Endothelial cell of umbilical vein (primary cell): ENCODE measurements around the gene C16orf82. TPM values are rescaled to one million over a fixed set of nuclear protein-coding genes. Genes with fewer than 3 reads are reported as not detected.

ENCODE experiments used
- BruUV-seq: library from RNA; stranded (reverse); fragments of 400-500 nt; replicated peaks from 2 replicates; lab custom pipeline; 2021; lab: Mats Ljungman, UMichigan
- CTCF ChIA-PET: fragments of 300-600, 350-600 bp; sonication (Branson Sonifier 250); formaldehyde crosslinking; loops from one replicate; lab custom pipeline; 2021; ENCODE audit warnings: antibody characterized with exemption, inconsistent platforms; lab: Charles Lee
- POLR2A ChIA-PET: fragments of 300-600, 350-600 bp; sonication (Branson Sonifier 250); formaldehyde crosslinking; loops from one replicate; lab custom pipeline; 2021; ENCODE audit warnings: antibody characterized with exemption, inconsistent platforms; lab: Charles Lee
- DNase-seq: peaks from one replicate; pipeline ENCODE4 v3.0.0-alpha.2; 2011; ENCODE audit warnings: low read depth, low spot score
- FAIRE-seq: peaks from 2 replicates; lab custom pipeline; 2011; peaks lifted over from hg19 to GRCh38; lab: Jason Lieb, UNC
- H2AFZ ChIP-seq: 2 replicates; pipeline ENCODE4 v1.6.0; 2012; ENCODE audit warnings: low read depth, low read length, control low read depth, inconsistent platforms
- H3K27ac ChIP-seq: 2 replicates; pipeline ENCODE4 v1.5.1; 2011; ENCODE audit warnings: low read depth, mild to moderate bottlenecking, control low read depth, low read length, moderate library complexity; ENCODE audit not compliant: insufficient read depth
- H3K27me3 ChIP-seq, 2 experiments: 2 replicates each; pipeline versions ENCODE4 v1.6.0 to v1.6.1; 2011; ENCODE audit warnings: low read length in 2 of 2, mixed read lengths in 1 of 2; ENCODE audit not compliant: control insufficient read depth in 2 of 2, insufficient read depth in 2 of 2
- H3K36me3 ChIP-seq, 2 experiments: 2 replicates in 1 of 2; 3 replicates in 1 of 2; pipeline ENCODE4 v1.5.1; 2011; ENCODE audit warnings: low read length in 2 of 2, mild to moderate bottlenecking in 1 of 2, moderate library complexity in 1 of 2; ENCODE audit not compliant: control insufficient read depth in 2 of 2, insufficient read depth in 2 of 2; ENCODE audit errors: extremely low read depth in 1 of 2
- H3K4me1 ChIP-seq: 3 replicates; pipeline ENCODE4 v1.5.1; 2011; ENCODE audit warnings: mild to moderate bottlenecking, low read length; ENCODE audit not compliant: control insufficient read depth, insufficient read depth; ENCODE audit errors: extremely low read depth
- H3K4me2 ChIP-seq: 2 replicates; pipeline ENCODE4 v1.6.1; 2011; ENCODE audit warnings: low read length, control low read depth, mixed read lengths; ENCODE audit not compliant: insufficient read depth
- H3K4me3 ChIP-seq, 3 experiments: fragments of 200-600 bp in 1 of 3; sonication (generic), shearing (Covaris generic) in 1 of 3; replicated peaks in 1 of 3; 2 replicates each; pipeline ENCODE4 v1.5.1; 2011 to 2016; ENCODE audit warnings: control low read depth in 3 of 3, low read length in 3 of 3, mild to moderate bottlenecking in 2 of 3, inconsistent platforms in 1 of 3, low read depth in 1 of 3, moderate library complexity in 1 of 3; ENCODE audit not compliant: insufficient read depth in 1 of 3
- H3K79me2 ChIP-seq: 2 replicates; pipeline ENCODE4 v1.6.0; 2012; ENCODE audit warnings: low read length, inconsistent platforms; ENCODE audit not compliant: control insufficient read depth, insufficient read depth
- H3K9ac ChIP-seq: replicated peaks from 2 replicates; pipeline ENCODE3; 2011; ENCODE audit warnings: low read length, control low read depth; ENCODE audit not compliant: insufficient read depth; ENCODE audit errors: extremely low read depth
- H3K9me1 ChIP-seq: replicated peaks from 3 replicates; pipeline ENCODE4 v1.6.0; 2011; ENCODE audit warnings: mild to moderate bottlenecking, low read length; ENCODE audit not compliant: control insufficient read depth, insufficient read depth; ENCODE audit errors: extremely low read depth
- H3K9me3 ChIP-seq: replicated peaks from 2 replicates; pipeline ENCODE4 v1.5.1; 2012; ENCODE audit warnings: low read length, inconsistent platforms; ENCODE audit not compliant: control insufficient read depth, insufficient read depth
- H4K20me1 ChIP-seq: replicated peaks from 2 replicates; pipeline ENCODE3; 2011; ENCODE audit warnings: mild to moderate bottlenecking, low read length; ENCODE audit not compliant: control insufficient read depth, insufficient read depth; ENCODE audit errors: extremely low read depth
- CTCF ChIP-seq, 2 donors: IDR thresholded peaks; 1 replicate in 1 of 2; 2 replicates in 1 of 2; pipeline ENCODE4 v1.5.1; 2011; ENCODE audit warnings: low read length in 2 of 2, mild to moderate bottlenecking in 2 of 2, moderate library complexity in 2 of 2, control low read depth in 1 of 2, inconsistent platforms in 1 of 2, low read depth in 1 of 2; ENCODE audit not compliant: insufficient read depth in 1 of 2; ENCODE audit errors: extremely low read depth in 1 of 2
- EZH2 ChIP-seq: IDR thresholded peaks from 2 replicates; pipeline ENCODE4 v1.6.1; 2012; ENCODE audit warnings: borderline replicate concordance, low read depth, mild to moderate bottlenecking, moderate library complexity, low read length, inconsistent platforms; ENCODE audit not compliant: severe bottlenecking
- FOS ChIP-seq: IDR thresholded peaks from 2 replicates; pipeline ENCODE4 v1.6.1; 2011; ENCODE audit warnings: mild to moderate bottlenecking, low read length, moderate library complexity, borderline replicate concordance; ENCODE audit not compliant: insufficient read depth
- GATA2 ChIP-seq: IDR thresholded peaks from 2 replicates; pipeline ENCODE4 v1.7.0; 2011; ENCODE audit warnings: low read depth, mild to moderate bottlenecking, moderate library complexity, mixed read lengths, low read length; ENCODE audit not compliant: insufficient read length, insufficient read depth
- JUN ChIP-seq: IDR thresholded peaks from 2 replicates; pipeline ENCODE4 v1.6.1; 2011; ENCODE audit warnings: borderline replicate concordance, low read depth; ENCODE audit not compliant: insufficient read length, insufficient read depth
- MAX ChIP-seq: IDR thresholded peaks from 2 replicates; pipeline ENCODE4 v1.6.1; 2011; ENCODE audit not compliant: insufficient read depth, insufficient read length
- MYC ChIP-seq: IDR thresholded peaks from one replicate; pipeline ENCODE4 v1.6.1; 2011; ENCODE audit warnings: mild to moderate bottlenecking, low read depth, low read length
- POLR2A ChIP-seq: IDR thresholded peaks from 2 replicates; pipeline ENCODE4 v1.6.1; 2012; ENCODE audit warnings: low read depth, mild to moderate bottlenecking, control low read depth, low read length
- POLR2AphosphoS5 ChIP-seq: IDR thresholded peaks from 2 replicates; pipeline ENCODE4 v1.6.1; 2012; ENCODE audit warnings: low read depth, mild to moderate bottlenecking, control low read depth, low read length, moderate library complexity; ENCODE audit not compliant: insufficient read depth
- dilution Hi-C: fragments of 300-500 bp; cut with MboI; formaldehyde crosslinking; loops from one replicate; pipeline ENCODE4 v1.15.0; 2019; ENCODE audit warnings: low sequenced_read_pairs; ENCODE audit not compliant: extremely low pct_ligation_motif_present
- intact Hi-C: fragments of 100-400 bp; cut with micrococcal nuclease; formaldehyde crosslinking; loops from one replicate; pipeline ENCODE4 v1.10.0; 2022
- polyA plus RNA-seq, 4 experiments: library from polyadenylated mRNA; depleted of rRNA in 3 of 4; stranded (reverse) in 3 of 4; unstranded in 1 of 4; fragments of >200 nt; gene quantifications; 2 replicates each; pipeline versions ENCODE4 v1.2.1 to v1.2.3, GENCODE V29; 2011 to 2012; ENCODE audit warnings: missing spikeins in 1 of 4
- total RNA-seq: library from RNA; stranded (reverse); gene quantifications from 2 replicates; pipeline ENCODE4 v1.2.3, GENCODE V29; 2021

The C16orf82 gene
- total and polyA plus RNA-seq, 2 donors (not counting 3 experiments of a cell fraction or from before 2014, with no cell fraction given), result not detected

- Histone ChIP-seq H3K4me3 (no peak overlapping the region), H3K9me3 (no peaks in the 10 kb centered on the region), H3K27me3 (no peaks in the 10 kb centered on the region), H3K9me1 (no peaks in the 10 kb centered on the region), H4K20me1 (no peaks in the 10 kb centered on the region), H3K79me2 (no peaks in the 10 kb centered on the region), H3K4me1 (no peaks in the 10 kb centered on the region), H3K4me2 (no peak overlapping the region), H3K36me3 (no peaks in the 10 kb centered on the region), H3K9ac (no peak overlapping the region), H2AFZ (no peak overlapping the region), H3K27ac (no peak overlapping the region)
- no TSS peak for BruUV-seq
- intact Hi-C loops (no loop called here), dilution Hi-C loops (no loop called here)
- TF ChIP-seq MAX (no peak), MYC (no peak), GATA2 (no peak), FOS (no peak), JUN (no peak), EZH2 (no peak), POLR2AphosphoS5 (no peak), CTCF (IDR thresholded peaks at IDR 0.05; ENCODE audit: extremely low read depth in 1 of 2, insufficient read depth in 1 of 2, low read depth in 1 of 2, low read length in 2 of 2) (no peak), POLR2A (no peak)
- FAIRE-seq (no peak), DNase-seq (no peak)
- CTCF ChIA-PET, result interaction anchor here (3.0 kb wide), 1 partner anchor 12 kb away, joined by 21 read pairs; no protein-coding TSS in a partner anchor
- POLR2A ChIA-PET, result no interaction called here
These were observed 31.8 kb downstream of the C16orf82 start for GRCh38 chr16:27098366-27099049.
